Chondrocyte (in vitro differentiated cells): ENCODE measurements around the gene FBLIM1. TPM values are rescaled to one million over a fixed set of nuclear protein-coding genes. Genes with fewer than 3 reads are reported as not detected.
A peak's percentile ranks its signal among the peaks of the same experiment; 100 is the strongest.

ENCODE experiments used
- DNase-seq: peaks from one replicate; pipeline ENCODE4 v3.0.0; 2021; ENCODE audit warnings: mixed read lengths, low spot score
- H3K27ac Mint-ChIP-seq: one replicate; pipeline ENCODE4 v1.8.0; 2021; ENCODE audit warnings: mild to moderate bottlenecking, moderate library complexity, mixed read lengths; ENCODE audit not compliant: unreplicated experiment
- H3K27me3 Mint-ChIP-seq: 2 replicates; pipeline ENCODE4 v1.8.0; 2021; ENCODE audit warnings: low read depth, mixed read lengths
- H3K36me3 Mint-ChIP-seq: 2 replicates; pipeline ENCODE4 v1.8.0; 2021; ENCODE audit warnings: low read depth, mixed read lengths
- H3K4me1 Mint-ChIP-seq: 2 replicates; pipeline ENCODE4 v1.8.0; 2021; ENCODE audit warnings: low read depth, mild to moderate bottlenecking, mixed read lengths
- H3K4me3 Mint-ChIP-seq: one replicate; pipeline ENCODE4 v1.8.0; 2021; ENCODE audit warnings: mild to moderate bottlenecking, moderate library complexity, mixed read lengths; ENCODE audit not compliant: unreplicated experiment
- H3K9me3 Mint-ChIP-seq: 2 replicates; pipeline ENCODE4 v1.8.0; 2021; ENCODE audit warnings: low read depth, mixed read lengths
- CTCF ChIP-seq: fragments of 200-600 bp; sonication (generic); IDR thresholded peaks from 2 replicates; pipeline ENCODE4 v1.5.0; 2021; ENCODE audit warnings: antibody characterized with exemption, mild to moderate bottlenecking, moderate library complexity
- total RNA-seq: library from RNA; stranded (reverse); gene quantifications from 3 replicates; pipeline ENCODE4 v1.2.1, GENCODE V29; 2021

The FBLIM1 gene
- total RNA-seq, 1 donor from 2014 or later, result 492 TPM

GRCh38 chr1:15744122-15744679 lies 14.4 kb upstream of the FBLIM1 start:
- peaks cover 37% of the 10 kb centered on the region for H3K4me1 Mint-ChIP-seq
- no peak for DNase-seq
- H3K27me3 Mint-ChIP-seq, result no peaks in the 10 kb centered on the region
- H3K9me3 Mint-ChIP-seq, result no peaks in the 10 kb centered on the region
- no peak for TF ChIP-seq CTCF
- no peak overlapping the region for H3K4me3 Mint-ChIP-seq
- H3K27ac Mint-ChIP-seq, result no peak overlapping the region
- peaks cover 2% of the 10 kb centered on the region for H3K36me3 Mint-ChIP-seq

- no peak for TF ChIP-seq CTCF
- DNase-seq, result no peak
- H3K27me3 Mint-ChIP-seq, result no peaks in the 10 kb centered on the region
- H3K27ac Mint-ChIP-seq, result no peak overlapping the region
- H3K36me3 Mint-ChIP-seq, result no peaks in the 10 kb centered on the region
- no peak overlapping the region for H3K4me3 Mint-ChIP-seq
- H3K4me1 Mint-ChIP-seq, result peaks cover 56% of the 10 kb centered on the region
- no peaks in the 10 kb centered on the region for H3K9me3 Mint-ChIP-seq
Observed at GRCh38 chr1:15747378-15747777, 11.2 kb upstream of the FBLIM1 start.

DNA sequence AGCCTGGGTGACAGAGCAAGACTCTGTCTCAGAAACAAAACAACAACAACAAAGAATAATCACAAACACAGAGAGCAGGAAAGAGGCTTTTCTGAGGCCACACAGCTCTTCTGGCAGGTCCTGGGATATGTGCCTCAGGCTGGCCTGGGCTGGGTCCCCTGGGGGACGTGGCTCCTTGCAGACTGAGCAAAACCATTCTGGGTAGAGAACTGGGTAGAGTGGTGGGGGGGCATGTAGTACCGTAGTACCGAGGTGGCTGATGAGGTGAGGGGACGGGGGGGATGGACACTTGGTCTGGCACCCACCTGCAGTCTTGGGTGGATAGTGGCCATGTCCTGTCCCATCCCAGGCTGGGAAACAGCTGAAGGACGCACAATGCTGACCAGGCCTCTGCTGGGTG lies 10.3 kb upstream of the FBLIM1 start:
- TF ChIP-seq CTCF, result no peak
- Mint-ChIP-seq H3K27ac (peak overlapping the region; percentile 66), H3K27me3 (no peaks in the 10 kb centered on the region), H3K4me3 (peak overlapping the region; percentile 43), H3K36me3 (no peaks in the 10 kb centered on the region), H3K9me3 (no peaks in the 10 kb centered on the region), H3K4me1 (peaks cover 56% of the 10 kb centered on the region)
- DNase-seq, result no peak

DNA sequence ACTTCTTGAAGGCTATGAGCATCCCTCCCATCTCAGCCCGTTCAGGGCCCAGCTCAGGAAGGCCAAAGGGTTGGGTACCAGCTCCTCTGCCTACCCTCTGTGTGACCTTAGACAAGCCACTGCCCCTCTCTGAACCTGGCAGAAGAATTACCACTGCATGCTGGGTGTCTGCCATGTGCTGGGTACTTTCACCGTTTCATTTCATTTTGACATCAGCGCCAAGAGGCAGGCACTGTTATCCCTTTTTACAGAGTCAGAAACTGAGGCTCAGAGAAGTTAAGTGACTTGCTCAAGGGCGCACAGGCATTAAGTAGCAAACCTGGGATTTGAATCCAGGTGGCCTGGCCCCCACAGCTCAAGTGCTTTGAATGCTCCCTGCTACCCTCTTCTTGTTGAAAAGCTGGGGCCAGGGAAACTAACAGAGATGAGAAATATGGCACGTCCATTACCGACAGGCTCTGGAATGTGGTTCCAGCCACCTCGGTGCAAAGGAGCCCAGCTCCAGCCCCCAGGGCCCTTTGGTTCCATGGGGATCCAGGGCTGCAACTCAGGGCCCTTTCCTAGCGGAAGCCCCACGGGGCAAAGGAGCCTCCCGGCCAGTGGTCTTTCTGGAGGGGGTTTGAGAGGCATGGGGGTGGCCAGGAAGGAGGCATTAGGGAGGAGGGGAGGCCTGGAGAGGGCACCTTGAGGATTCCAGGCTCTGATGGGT lies 9.8 kb upstream of the FBLIM1 start:
- Mint-ChIP-seq H3K9me3 (no peaks in the 10 kb centered on the region), H3K27ac (peak overlapping the region; percentile 83), H3K4me3 (peak overlapping the region; percentile 61), H3K4me1 (peaks cover 56% of the 10 kb centered on the region), H3K27me3 (no peaks in the 10 kb centered on the region), H3K36me3 (no peaks in the 10 kb centered on the region)
- peak; percentile 71 for DNase-seq
- no peak for TF ChIP-seq CTCF

GRCh38 chr1:15749399-15750291 lies 8.9 kb upstream of the FBLIM1 start:
- Mint-ChIP-seq H3K27me3 (no peaks in the 10 kb centered on the region), H3K4me3 (peak overlapping the region; percentile 61), H3K27ac (peak overlapping the region; percentile 83), H3K36me3 (no peaks in the 10 kb centered on the region), H3K9me3 (no peaks in the 10 kb centered on the region), H3K4me1 (peaks cover 56% of the 10 kb centered on the region)
- no peak for TF ChIP-seq CTCF
- peak; percentile 90 for DNase-seq
